ENCODE measurements around the gene FFAR2.

DNA sequence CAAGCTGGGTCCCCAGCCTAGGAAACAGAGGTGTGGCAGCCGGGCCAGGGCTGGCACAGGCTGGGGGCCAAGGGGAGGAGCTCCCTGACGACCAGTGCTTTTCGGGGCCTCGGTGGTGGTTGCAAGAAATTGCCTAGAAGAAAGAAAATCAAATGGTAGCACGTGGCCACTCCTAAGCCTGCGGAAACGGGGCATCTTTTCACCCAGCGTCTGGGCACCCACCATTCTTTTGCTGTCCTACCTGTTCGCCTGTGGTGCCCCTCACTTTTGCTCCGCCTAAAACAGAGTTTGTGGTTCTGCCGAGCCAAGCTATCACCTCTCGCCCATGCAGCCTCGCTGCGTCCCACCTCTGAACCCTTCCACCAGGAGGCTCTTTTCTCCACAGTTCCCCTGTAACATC is 49.3 kb downstream of the FFAR2 start:
- no peak for TF ChIP-seq POLR2A (IDR thresholded peaks at IDR 0.05; ENCODE audit: extremely low read depth, insufficient read length)
- TF ChIP-seq, protein P1, sequence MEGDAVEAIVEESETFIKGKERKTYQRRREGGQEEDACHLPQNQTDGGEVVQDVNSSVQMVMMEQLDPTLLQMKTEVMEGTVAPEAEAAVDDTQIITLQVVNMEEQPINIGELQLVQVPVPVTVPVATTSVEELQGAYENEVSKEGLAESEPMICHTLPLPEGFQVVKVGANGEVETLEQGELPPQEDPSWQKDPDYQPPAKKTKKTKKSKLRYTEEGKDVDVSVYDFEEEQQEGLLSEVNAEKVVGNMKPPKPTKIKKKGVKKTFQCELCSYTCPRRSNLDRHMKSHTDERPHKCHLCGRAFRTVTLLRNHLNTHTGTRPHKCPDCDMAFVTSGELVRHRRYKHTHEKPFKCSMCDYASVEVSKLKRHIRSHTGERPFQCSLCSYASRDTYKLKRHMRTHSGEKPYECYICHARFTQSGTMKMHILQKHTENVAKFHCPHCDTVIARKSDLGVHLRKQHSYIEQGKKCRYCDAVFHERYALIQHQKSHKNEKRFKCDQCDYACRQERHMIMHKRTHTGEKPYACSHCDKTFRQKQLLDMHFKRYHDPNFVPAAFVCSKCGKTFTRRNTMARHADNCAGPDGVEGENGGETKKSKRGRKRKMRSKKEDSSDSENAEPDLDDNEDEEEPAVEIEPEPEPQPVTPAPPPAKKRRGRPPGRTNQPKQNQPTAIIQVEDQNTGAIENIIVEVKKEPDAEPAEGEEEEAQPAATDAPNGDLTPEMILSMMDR (IDR thresholded peaks at IDR 0.05; ENCODE audit: low read depth, low read length) = no peak

Data from NB4 (cell line).